OCI-LY7 (cell line): ENCODE results near the gene KREMEN1. TPM values are rescaled to one million over a fixed set of nuclear protein-coding genes. Genes with fewer than 3 reads are reported as not detected.

Experiments
- BruUV-seq: library from RNA; stranded (reverse); fragments of 400-500 nt; replicated peaks from 2 replicates; lab custom pipeline; 2021; lab: Mats Ljungman, UMichigan
- CTCF ChIA-PET: fragments of 300-600 bp; sonication (Branson Sonifier 250); formaldehyde crosslinking; loops from one replicate; lab custom pipeline; 2022; ENCODE audit warnings: antibody characterized with exemption; ENCODE audit not compliant: unreplicated experiment; lab: Charles Lee
- POLR2A ChIA-PET: fragments of 300-600 bp; sonication (Branson Sonifier 250); formaldehyde crosslinking; loops from one replicate; lab custom pipeline; 2022; ENCODE audit warnings: antibody characterized with exemption; lab: Charles Lee
- DNase-seq: peaks from one replicate; pipeline ENCODE4 v3.0.0-alpha.2; 2015; ENCODE audit warnings: low spot score
- H2AFZ ChIP-seq: fragments of 200-600 bp; sonication (generic), shearing (Covaris generic); 2 replicates; pipeline ENCODE4 v1.6.1; 2014; ENCODE audit warnings: mild to moderate bottlenecking, antibody characterized with exemption, low read length, moderate library complexity
- H3K27ac ChIP-seq: fragments of 200-600 bp; sonication (generic); 2 replicates; pipeline ENCODE4 v1.5.1; 2014; ENCODE audit warnings: mixed run types, low read depth, mild to moderate bottlenecking, moderate library complexity, low read length, inconsistent platforms; ENCODE audit not compliant: poor library complexity, severe bottlenecking
- H3K36me3 ChIP-seq: fragments of 200-600 bp; sonication (generic); 2 replicates; pipeline ENCODE4 v1.6.1; 2014; ENCODE audit warnings: mild to moderate bottlenecking, antibody characterized with exemption, low read length, moderate library complexity, mixed read lengths; ENCODE audit not compliant: insufficient read depth
- H3K4me1 ChIP-seq: fragments of 200-600 bp; sonication (generic); 2 replicates; pipeline ENCODE4 v1.5.1; 2014; ENCODE audit warnings: mild to moderate bottlenecking, low read length; ENCODE audit not compliant: insufficient read depth, poor library complexity, severe bottlenecking
- H3K4me2 ChIP-seq: fragments of 200-600 bp; sonication (generic); 2 replicates; pipeline ENCODE4 v1.6.1; 2014; ENCODE audit warnings: mild to moderate bottlenecking, low read length
- H3K4me3 ChIP-seq: fragments of 200-600 bp; sonication (generic); 2 replicates; pipeline ENCODE4 v1.5.1; 2014; ENCODE audit warnings: mild to moderate bottlenecking, low read depth, low read length; ENCODE audit not compliant: poor library complexity, severe bottlenecking
- H3K79me2 ChIP-seq: fragments of 200-600 bp; sonication (generic); 2 replicates; pipeline ENCODE4 v1.6.1; 2016; ENCODE audit warnings: low read depth, mild to moderate bottlenecking, low read length, moderate library complexity, mixed read lengths; ENCODE audit not compliant: insufficient read depth
- H3K9me2 ChIP-seq: fragments of 200-600 bp; sonication (generic); 2 replicates; pipeline ENCODE4 v1.6.1; 2016; ENCODE audit warnings: mild to moderate bottlenecking, low read length, mixed read lengths; ENCODE audit not compliant: insufficient read depth
- H3K9me3 ChIP-seq: fragments of 200-600 bp; sonication (generic); 2 replicates; pipeline ENCODE4 v1.6.1; 2014; ENCODE audit warnings: mild to moderate bottlenecking, mixed run types, low read length, mixed read lengths
- H4K20me1 ChIP-seq: fragments of 200-600 bp; sonication (generic); 2 replicates; pipeline ENCODE4 v1.6.1; 2014; ENCODE audit warnings: mild to moderate bottlenecking, antibody characterized with exemption, low read length, moderate library complexity, mixed read lengths; ENCODE audit not compliant: insufficient read depth
- EZH2phosphoT487 ChIP-seq: fragments of 200-600 bp; sonication (generic); IDR thresholded peaks from 2 replicates; pipeline ENCODE4 v1.6.1; 2018; ENCODE audit warnings: low read depth, borderline replicate concordance, mild to moderate bottlenecking, mixed run types, antibody characterized with exemption, low read length, moderate library complexity, mixed read lengths
- intact Hi-C: fragments of 100-400 bp; cut with micrococcal nuclease; formaldehyde crosslinking; loops from one replicate; pipeline ENCODE4 v1.10.0; 2022; ENCODE audit not compliant: unreplicated experiment
- small RNA-seq: library from RNA; depleted of rRNA; stranded (forward); fragments of <200 nt; gene quantifications from one replicate; pipeline ENCODE3, GENCODE V24; 2014
- total RNA-seq, 2 experiments: library from RNA; depleted of rRNA in 1 of 2; stranded (reverse); fragments of >200 nt in 1 of 2; shearing (Covaris generic) in 1 of 2; gene quantifications; 2 replicates each; pipeline ENCODE4 v1.2.3, GENCODE V29; 2014 to 2022
- TF ChIP-seq, protein P1 (sequence below): fragments of 200-600 bp; sonication (generic); conservative IDR thresholded peaks from 2 replicates; pipeline ENCODE4 v1.5.1; 2014; ENCODE audit warnings: mild to moderate bottlenecking, antibody characterized with exemption, low read length, moderate library complexity, mixed read lengths

KREMEN1 gene
- total RNA-seq, 2 experiments from 2014 or later, result not detected

DNA sequence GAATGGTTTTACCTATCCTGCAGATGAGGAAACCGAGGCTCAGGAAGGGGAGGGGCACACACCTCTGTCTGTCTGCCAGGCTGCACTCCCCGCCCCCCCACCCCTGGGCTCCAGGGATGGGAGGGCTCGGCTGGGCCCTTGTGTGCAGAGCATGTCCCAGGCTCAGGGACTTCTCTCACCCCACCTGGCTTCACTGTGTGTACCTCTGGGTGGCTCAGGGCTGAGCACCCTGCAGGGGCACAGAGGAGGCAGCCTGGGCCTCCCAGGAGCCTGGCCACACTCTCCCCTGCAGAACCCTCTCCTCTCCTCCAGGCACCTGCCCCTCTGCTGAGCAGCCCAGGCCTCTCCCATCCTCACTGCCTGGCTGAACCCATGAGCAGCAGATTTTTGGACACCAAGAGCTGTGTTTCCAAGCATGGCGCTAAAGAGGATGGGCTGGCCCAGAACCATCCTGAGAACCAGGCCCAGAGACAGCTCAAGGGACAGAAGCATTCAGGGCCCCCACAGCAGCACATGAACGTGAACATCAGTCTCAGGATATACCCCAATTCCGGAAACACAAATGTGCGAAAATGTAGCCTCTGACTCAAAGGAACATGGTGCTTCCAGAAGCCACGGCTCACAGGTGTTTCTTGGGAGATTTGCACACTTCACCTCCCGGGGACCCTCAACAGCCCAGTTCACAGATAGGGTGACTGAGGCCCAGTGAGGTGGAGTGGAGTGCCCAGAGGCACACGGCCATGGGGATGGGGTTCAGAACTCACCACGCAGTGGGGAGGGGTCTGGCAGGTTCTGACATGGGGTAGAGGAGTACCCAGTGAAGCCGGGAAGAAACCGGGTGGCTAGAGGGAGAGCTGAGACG, 143.4 kb downstream of the KREMEN1 start:
- DNase-seq, result no peak
- Histone ChIP-seq H3K9me2 (no peaks in the 10 kb centered on the region), H3K27ac (no peak overlapping the region), H2AFZ (no peak overlapping the region), H3K79me2 (no peaks in the 10 kb centered on the region), H3K36me3 (no peaks in the 10 kb centered on the region), H4K20me1 (no peaks in the 10 kb centered on the region), H3K4me3 (no peak overlapping the region), H3K4me2 (no peak overlapping the region), H3K9me3 (no peaks in the 10 kb centered on the region), H3K4me1 (no peaks in the 10 kb centered on the region)
- BruUV-seq, result no TSS peak
- intact Hi-C loops, result no loop called here
- TF ChIP-seq EZH2phosphoT487, result no peak
- TF ChIP-seq, protein P1, sequence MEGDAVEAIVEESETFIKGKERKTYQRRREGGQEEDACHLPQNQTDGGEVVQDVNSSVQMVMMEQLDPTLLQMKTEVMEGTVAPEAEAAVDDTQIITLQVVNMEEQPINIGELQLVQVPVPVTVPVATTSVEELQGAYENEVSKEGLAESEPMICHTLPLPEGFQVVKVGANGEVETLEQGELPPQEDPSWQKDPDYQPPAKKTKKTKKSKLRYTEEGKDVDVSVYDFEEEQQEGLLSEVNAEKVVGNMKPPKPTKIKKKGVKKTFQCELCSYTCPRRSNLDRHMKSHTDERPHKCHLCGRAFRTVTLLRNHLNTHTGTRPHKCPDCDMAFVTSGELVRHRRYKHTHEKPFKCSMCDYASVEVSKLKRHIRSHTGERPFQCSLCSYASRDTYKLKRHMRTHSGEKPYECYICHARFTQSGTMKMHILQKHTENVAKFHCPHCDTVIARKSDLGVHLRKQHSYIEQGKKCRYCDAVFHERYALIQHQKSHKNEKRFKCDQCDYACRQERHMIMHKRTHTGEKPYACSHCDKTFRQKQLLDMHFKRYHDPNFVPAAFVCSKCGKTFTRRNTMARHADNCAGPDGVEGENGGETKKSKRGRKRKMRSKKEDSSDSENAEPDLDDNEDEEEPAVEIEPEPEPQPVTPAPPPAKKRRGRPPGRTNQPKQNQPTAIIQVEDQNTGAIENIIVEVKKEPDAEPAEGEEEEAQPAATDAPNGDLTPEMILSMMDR, result no peak
- CTCF ChIA-PET, result no interaction called here
- POLR2A ChIA-PET, result no interaction called here

DNA sequence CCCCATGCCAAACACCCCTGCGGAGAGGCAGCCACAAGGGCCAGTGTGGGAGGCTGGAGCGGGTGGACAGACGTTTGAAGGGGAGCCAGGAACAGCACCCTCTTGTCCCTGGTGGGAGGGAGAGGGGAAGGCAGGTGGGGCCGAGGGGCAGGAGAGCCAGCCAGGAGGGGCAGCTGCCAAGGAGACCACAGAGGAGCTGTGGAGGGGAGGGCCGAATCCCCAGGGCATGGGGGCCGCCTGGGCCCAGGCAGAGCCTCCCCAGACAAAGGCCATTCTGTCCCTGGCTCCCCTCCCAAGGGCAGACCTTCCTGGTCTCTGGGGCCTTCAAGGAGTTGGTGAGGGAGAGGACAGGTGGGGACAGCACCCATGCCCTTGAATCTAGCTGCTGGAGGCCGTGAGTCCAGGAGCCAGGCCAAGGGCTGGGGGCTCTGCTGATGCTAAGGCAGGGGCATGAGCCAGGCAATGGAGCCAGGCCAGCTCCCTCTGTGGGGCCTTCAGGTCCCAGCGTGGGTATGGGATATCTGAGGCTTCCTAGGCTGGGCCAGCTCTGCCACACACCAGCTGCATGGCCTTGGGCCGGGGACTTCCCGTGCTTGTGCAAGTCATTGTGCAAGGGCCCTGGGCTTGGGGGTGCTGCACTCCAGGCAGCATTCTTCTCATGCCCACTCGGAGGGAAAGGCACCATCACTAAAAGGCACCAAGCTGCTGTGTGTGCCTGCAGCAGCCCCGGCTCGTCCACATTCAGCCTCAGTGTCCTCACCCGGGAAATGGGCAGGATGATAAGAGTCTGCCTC, 144.2 kb downstream of the KREMEN1 start:
- Histone ChIP-seq H3K4me1 (no peaks in the 10 kb centered on the region), H3K4me2 (no peak overlapping the region), H3K27ac (no peak overlapping the region), H3K9me2 (no peaks in the 10 kb centered on the region), H3K9me3 (no peaks in the 10 kb centered on the region), H3K4me3 (no peak overlapping the region), H3K79me2 (no peaks in the 10 kb centered on the region), H2AFZ (no peak overlapping the region), H4K20me1 (no peaks in the 10 kb centered on the region), H3K36me3 (no peaks in the 10 kb centered on the region)
- intact Hi-C loops, result no loop called here
- ChIA-PET POLR2A (no interaction called here), CTCF (no interaction called here)
- DNase-seq, result no peak
- TF ChIP-seq, protein P1, result no peak
- TF ChIP-seq EZH2phosphoT487, result no peak
- BruUV-seq, result no TSS peak

Small RNA genes within 50 kb of the gene (small RNA-seq; reads per million reads assigned to genes)
- gene RNU6-1219P, result not detected
- not detected for gene RNU6-810P

Other genes with a start within 250 kb of the KREMEN1 start
- gene ZNRF3, start 189.5 kb upstream of the KREMEN1 start, total RNA-seq (2014; rRNA removed; shearing (Covaris generic)), result 1.2 and 3.6 TPM in 2 replicates
- gene ZNRF3, start 189.5 kb upstream of the KREMEN1 start, total RNA-seq (2022), result 3.1 and 3.9 TPM in 2 replicates
- gene C22orf31, start 11.2 kb upstream of the KREMEN1 start, total RNA-seq (2014; rRNA removed; shearing (Covaris generic)), result not detected in 2 replicates
- not detected in 2 replicates for gene C22orf31, start 11.2 kb upstream of the KREMEN1 start, total RNA-seq (2022)
- gene EMID1, start 132.9 kb downstream of the KREMEN1 start, total RNA-seq (2014; rRNA removed; shearing (Covaris generic)), result not detected in 2 replicates
- gene EMID1, start 132.9 kb downstream of the KREMEN1 start, total RNA-seq (2022), result not detected in 2 replicates
- 37.9 and 44.5 TPM in 2 replicates for gene RHBDD3, start 194.9 kb downstream of the KREMEN1 start, total RNA-seq (2014; rRNA removed; shearing (Covaris generic))
- gene RHBDD3, start 194.9 kb downstream of the KREMEN1 start, total RNA-seq (2022), result 38.6 and 39.2 TPM in 2 replicates
- 270 and 311 TPM in 2 replicates for gene EWSR1, start 195.2 kb downstream of the KREMEN1 start, total RNA-seq (2014; rRNA removed; shearing (Covaris generic))
- 333 and 375 TPM in 2 replicates for gene EWSR1, start 195.2 kb downstream of the KREMEN1 start, total RNA-seq (2022)
- gene GAS2L1, start 233.6 kb downstream of the KREMEN1 start, total RNA-seq (2014; rRNA removed; shearing (Covaris generic)), result not detected in 2 replicates
- gene GAS2L1, start 233.6 kb downstream of the KREMEN1 start, total RNA-seq (2022), result not detected in 2 replicates
- 2.7 and 5.2 TPM in 2 replicates for gene RASL10A, start 242.7 kb downstream of the KREMEN1 start, total RNA-seq (2014; rRNA removed; shearing (Covaris generic))
- 23.3 and 23.7 TPM in 2 replicates for gene RASL10A, start 242.7 kb downstream of the KREMEN1 start, total RNA-seq (2022)